HG02840 (cell line): ENCODE measurements around the gene MPP2.

Experiments
- ATAC-seq: cut with Tn5 transposase; IDR thresholded peaks from one replicate; pipeline ENCODE4 v1.9.1; 2021; ENCODE audit warnings: mild to moderate bottlenecking, moderate library complexity, moderate number of reproducible peaks; ENCODE audit not compliant: unreplicated experiment, low FRiP score

MPP2 gene

GRCh38 chr17:43826206-43826605 is 81.1 kb downstream of the MPP2 start:
- ATAC-seq: no peak

- ATAC-seq: no peak
These were observed 81.8 kb downstream of the MPP2 start for GRCh38 chr17:43825567-43825966.
